Upper lobe of left lung (tissue), 4 donors: Measurements from ENCODE around the gene DCAF15.

Source experiments
- POLR2A ChIP-seq, 4 donors: fragments of 450-650 bp; IDR thresholded peaks; one replicate each; pipeline ENCODE4 v1.5.1; 2016 to 2017; ENCODE audit warnings: antibody characterized with exemption in 4 of 4, mild to moderate bottlenecking in 2 of 4
- POLR2AphosphoS5 ChIP-seq, 2 donors: sonication (generic); formaldehyde crosslinking; IDR thresholded peaks; one replicate each; pipeline ENCODE4 v1.5.1; 2017; ENCODE audit warnings: antibody characterized with exemption in 2 of 2
- TF ChIP-seq, protein P1 (sequence below), 6 experiments: fragments of 450-650 bp in 4 of 6; fragments of 200-600 bp in 2 of 6; sonication (generic) in 2 of 6; IDR thresholded peaks; one replicate each; pipeline ENCODE4 v1.5.1; 2016 to 2019; ENCODE audit warnings: antibody characterized with exemption in 6 of 6

GRCh38 chr19:14005349-14006084 is 53.2 kb downstream of the DCAF15 start:
- TF ChIP-seq POLR2A (IDR thresholded peaks at IDR 0.05), result peak in 2 of 4 donors; percentile 2 to 68
- TF ChIP-seq, protein P1, sequence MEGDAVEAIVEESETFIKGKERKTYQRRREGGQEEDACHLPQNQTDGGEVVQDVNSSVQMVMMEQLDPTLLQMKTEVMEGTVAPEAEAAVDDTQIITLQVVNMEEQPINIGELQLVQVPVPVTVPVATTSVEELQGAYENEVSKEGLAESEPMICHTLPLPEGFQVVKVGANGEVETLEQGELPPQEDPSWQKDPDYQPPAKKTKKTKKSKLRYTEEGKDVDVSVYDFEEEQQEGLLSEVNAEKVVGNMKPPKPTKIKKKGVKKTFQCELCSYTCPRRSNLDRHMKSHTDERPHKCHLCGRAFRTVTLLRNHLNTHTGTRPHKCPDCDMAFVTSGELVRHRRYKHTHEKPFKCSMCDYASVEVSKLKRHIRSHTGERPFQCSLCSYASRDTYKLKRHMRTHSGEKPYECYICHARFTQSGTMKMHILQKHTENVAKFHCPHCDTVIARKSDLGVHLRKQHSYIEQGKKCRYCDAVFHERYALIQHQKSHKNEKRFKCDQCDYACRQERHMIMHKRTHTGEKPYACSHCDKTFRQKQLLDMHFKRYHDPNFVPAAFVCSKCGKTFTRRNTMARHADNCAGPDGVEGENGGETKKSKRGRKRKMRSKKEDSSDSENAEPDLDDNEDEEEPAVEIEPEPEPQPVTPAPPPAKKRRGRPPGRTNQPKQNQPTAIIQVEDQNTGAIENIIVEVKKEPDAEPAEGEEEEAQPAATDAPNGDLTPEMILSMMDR (IDR thresholded peaks at IDR 0.05), result no peak
- TF ChIP-seq POLR2AphosphoS5 (IDR thresholded peaks at IDR 0.05), result peak in 1 of 2 donors; percentile 19
